Retinal pigment epithelial cell (primary cell): Measurements from ENCODE around the gene SYT1.

Experiments
- DNase-seq: peaks from one replicate; pipeline ENCODE4 v3.0.0-alpha.2; 2010; ENCODE audit warnings: low read depth
- H3K4me3 ChIP-seq: 2 replicates; pipeline ENCODE4 v1.5.1; 2011; ENCODE audit warnings: mild to moderate bottlenecking, low read length, control low read depth, moderate library complexity
- CTCF ChIP-seq: conservative IDR thresholded peaks from 2 replicates; pipeline ENCODE4 v1.5.1; 2011; ENCODE audit warnings: low read depth, low read length, control low read depth, inconsistent platforms

Gene SYT1

GRCh38 chr12:79441534-79441933 lies 577.0 kb downstream of the SYT1 start:
- no peak for TF ChIP-seq CTCF
- no peak overlapping the region for H3K4me3 ChIP-seq
- DNase-seq = no peak

GRCh38 chr12:79442396-79442795 lies 577.8 kb downstream of the SYT1 start:
- no peak for DNase-seq
- H3K4me3 ChIP-seq = no peak overlapping the region
- TF ChIP-seq CTCF = no peak

GRCh38 chr12:79444089-79444488 lies 579.5 kb downstream of the SYT1 start:
- no peak for DNase-seq
- TF ChIP-seq CTCF = no peak
- H3K4me3 ChIP-seq = no peak overlapping the region

- H3K4me3 ChIP-seq = no peak overlapping the region
- no peak for TF ChIP-seq CTCF
- DNase-seq = no peak
Measured at GRCh38 chr12:79448816-79449215, 584.2 kb downstream of the SYT1 start.

- no peak for DNase-seq
Measured at GRCh38 chr12:79451365-79451764, 586.8 kb downstream of the SYT1 start.

GRCh38 chr12:79451978-79452377 lies 587.4 kb downstream of the SYT1 start:
- H3K4me3 ChIP-seq = no peak overlapping the region
- DNase-seq = peak; percentile 34
- no peak for TF ChIP-seq CTCF

More at GRCh38 chr12:79451365-79451764, 586.8 kb downstream of the SYT1 start:
- no peak for TF ChIP-seq CTCF
- no peak overlapping the region for H3K4me3 ChIP-seq

- TF ChIP-seq CTCF = no peak
- DNase-seq = no peak
Measured at GRCh38 chr12:79452906-79453305, 588.3 kb downstream of the SYT1 start.

More at GRCh38 chr12:79452906-79453305, 588.3 kb downstream of the SYT1 start:
- H3K4me3 ChIP-seq = no peak overlapping the region
